NCI-H2227 treated with DMSO at 0.1 percent for 48 hours (cell line): ENCODE measurements around the gene MASTL.
"Not testable (repeated sequence)": the region's sequence is repeated elsewhere in the genome, so short reads cannot be mapped to it uniquely, and the experiment has no call there.

ENCODE experiments used
- DNase-seq: peaks from one replicate; lab custom pipeline; 2025; lab: John Stamatoyannopoulos, UW

Gene MASTL

GRCh38 chr10:27155066-27155754 is at the start of gene MASTL:
MASTL (plus strand) TSS chr10:27155352; CDS start chr10:27155427, 75 bp downstream.
- peak; percentile 76 for DNase-seq

- DNase-seq = no peak
Observed at GRCh38 chr10:27108165-27108564, 47.0 kb upstream of the MASTL start.

- DNase-seq = no peak
Observed at GRCh38 chr10:27134371-27134770, 20.8 kb upstream of the MASTL start.

- DNase-seq = no peak
Observed at GRCh38 chr10:27138277-27138676, 16.9 kb upstream of the MASTL start.

- DNase-seq = peak; percentile 13
Observed at GRCh38 chr10:27143686-27144085, 11.5 kb upstream of the MASTL start.

- no peak for DNase-seq
Observed at GRCh38 chr10:27145937-27146336, 9.2 kb upstream of the MASTL start.

- DNase-seq = no peak
Observed at GRCh38 chr10:27147701-27148100, 7.5 kb upstream of the MASTL start.

GRCh38 chr10:27150261-27150660 is 4.9 kb upstream of the MASTL start:
- no peak for DNase-seq

- no peak for DNase-seq
Observed at GRCh38 chr10:27152687-27153086, 2.5 kb upstream of the MASTL start.

GRCh38 chr10:27153329-27153728 is 1.8 kb upstream of the MASTL start:
- no peak for DNase-seq

GRCh38 chr10:27153845-27154193 is 1.3 kb upstream of the MASTL start:
- no peak for DNase-seq

- DNase-seq = not testable (repeated sequence)
Observed at GRCh38 chr10:27156566-27156965, 1.4 kb downstream of the MASTL start.

GRCh38 chr10:27157150-27157549 is 2.0 kb downstream of the MASTL start:
- DNase-seq = no peak

- DNase-seq = no peak
Observed at GRCh38 chr10:27158421-27158820, 3.3 kb downstream of the MASTL start.

- DNase-seq = no peak
Observed at GRCh38 chr10:27169849-27170248, 14.7 kb downstream of the MASTL start.

GRCh38 chr10:27188259-27188658 is 33.1 kb downstream of the MASTL start:
- no peak for DNase-seq

GRCh38 chr10:27188897-27189296 is 33.7 kb downstream of the MASTL start:
- no peak for DNase-seq

GRCh38 chr10:27190508-27190907 is 35.4 kb downstream of the MASTL start:
- no peak for DNase-seq

- no peak for DNase-seq
Observed at GRCh38 chr10:27192284-27192683, 37.1 kb downstream of the MASTL start.

GRCh38 chr10:27197980-27198620 is 42.9 kb downstream of the MASTL start:
- no peak for DNase-seq

GRCh38 chr10:27203806-27204205 is 48.7 kb downstream of the MASTL start:
- DNase-seq = no peak

GRCh38 chr10:27207350-27207749 is 52.2 kb downstream of the MASTL start:
- DNase-seq = no peak

GRCh38 chr10:27223964-27224363 is 68.8 kb downstream of the MASTL start:
- DNase-seq = peak; percentile 17

GRCh38 chr10:27225011-27225590 is 69.9 kb downstream of the MASTL start:
- DNase-seq = no peak
